Psoas muscle (tissue), 8 donors: ENCODE results near the gene STAT1. TPM values are rescaled to one million over a fixed set of nuclear protein-coding genes. Genes with fewer than 3 reads are reported as not detected.

Experiments
- ATAC-seq, 4 donors: fragments of 200-7000 bp; cut with Tn5 transposase; one replicate each; pipeline ENCODE4 v1.9.1; 2020; ENCODE audit warnings: moderate library complexity in 3 of 4, mild to moderate bottlenecking in 2 of 4
- DNase-seq, 2 donors: peaks; one replicate each; pipeline ENCODE4 v3.0.0-alpha.2; 2020
- H3K27ac ChIP-seq: fragments of 200-600 bp; one replicate; pipeline ENCODE4 v1.8.0; 2022
- H3K27me3 ChIP-seq, 3 donors: fragments of 200-600 bp in 1 of 3; one replicate each; pipeline versions ENCODE4 v1.6.1 to v1.8.0; 2013 to 2022; ENCODE audit warnings: low read length in 2 of 3, mild to moderate bottlenecking in 2 of 3, moderate library complexity in 1 of 3; ENCODE audit not compliant: insufficient read depth in 3 of 3
- H3K36me3 ChIP-seq, 2 donors: fragments of 200-600 bp in 1 of 2; one replicate each; pipeline versions ENCODE4 v1.6.1 to v1.8.0; 2013 to 2022; ENCODE audit warnings: low read depth in 1 of 2, mild to moderate bottlenecking in 1 of 2, moderate library complexity in 1 of 2; ENCODE audit not compliant: insufficient read depth in 1 of 2
- H3K4me1 ChIP-seq: fragments of 200-600 bp; one replicate; pipeline ENCODE4 v1.8.0; 2022
- H3K4me3 ChIP-seq: fragments of 200-600 bp; one replicate; pipeline ENCODE4 v1.8.0; 2022; ENCODE audit warnings: mild to moderate bottlenecking
- H3K9me3 ChIP-seq: fragments of 200-600 bp; one replicate; pipeline ENCODE4 v1.8.0; 2022
- WGBS, 3 donors: extraction: QIAGEN DNeasy Blood & Tissue Kit; methylation state at CpG; one replicate each; pipeline versions ENCODE4 v1.1.6 to v1.1.7; 2013; 5-methylcytosine and 5-hydroxymethylcytosine counted together
- intact Hi-C, 2 donors: fragments of 100-400 bp; cut with DNase I; formaldehyde crosslinking; loops; one replicate each; pipeline versions ENCODE4 v1.11.0 to v1.14.2; 2022
- polyA plus RNA-seq, 3 donors: library from polyadenylated mRNA; stranded (reverse); fragments of 200-250 nt; gene quantifications; one replicate each; pipeline ENCODE4 v1.2.3, GENCODE V29; 2013
- total RNA-seq, 4 donors: library from RNA; stranded (reverse); fragmentation: NEBNext Ultra II Directional in 2 of 4; extraction: Animal tissue kit (Norgen Biotek cat#: 25700) in 2 of 4; gene quantifications; one replicate each; pipeline versions ENCODE4 v1.2.1 to v1.2.4, GENCODE V29; 2021 to 2023
- TF ChIP-seq, protein P1 (sequence below): fragments of 200-600 bp; IDR thresholded peaks from one replicate; pipeline ENCODE4 v1.8.0; 2022; ENCODE audit warnings: antibody characterized with exemption
- donor health status: healthy with polysubstance abuse.
- donor health status: DM: no; HTN: no; CAD: no; lungs with moderate emphysema.
- donor health status: Bipolar disorder and iron deficiency.
- donor health status: healthy.
- donor health status: DM: yes; HTN: yes; CAD: no.
- donor health status: DM: no; HTN: no; CAD: no.
- donor health status: DM: no; HTN: no; CAD: no.
- donor health status: DM: yes; HTN: yes; CAD: no.

STAT1 gene
- total and polyA plus RNA-seq, 7 donors = 14.2 to 49.0 (median 33.2) TPM

DNA sequence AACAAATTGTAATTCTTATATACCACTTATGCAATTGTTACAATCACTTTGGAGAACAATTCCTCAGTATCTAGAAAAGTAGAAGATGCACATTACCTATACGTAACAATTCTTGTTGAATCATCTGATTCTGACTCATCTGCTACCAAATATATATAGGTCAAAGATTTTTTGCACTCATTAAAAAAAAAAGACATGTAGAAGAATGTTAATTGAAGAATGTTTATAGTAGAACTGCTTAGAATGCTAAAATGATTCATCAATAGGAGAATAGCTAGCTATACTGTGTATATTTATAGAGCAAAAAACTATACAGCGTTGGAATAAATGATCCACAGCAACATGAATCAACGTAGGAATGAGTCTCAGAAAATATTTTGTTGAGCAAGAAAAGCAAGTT, 29.5 kb upstream of the STAT1 start:
- Histone ChIP-seq H3K9me3 (no peaks in the 10 kb centered on the region), H3K36me3 (no peaks in the 10 kb centered on the region), H3K27ac (no peak overlapping the region), H3K4me1 (no peaks in the 10 kb centered on the region), H3K4me3 (no peak overlapping the region), H3K27me3 (peaks cover 0 to 2% (median 1%) of the 10 kb centered on the region in 3 donors)
- ATAC-seq (no peak), DNase-seq (no peak)
- TF ChIP-seq, protein P1, sequence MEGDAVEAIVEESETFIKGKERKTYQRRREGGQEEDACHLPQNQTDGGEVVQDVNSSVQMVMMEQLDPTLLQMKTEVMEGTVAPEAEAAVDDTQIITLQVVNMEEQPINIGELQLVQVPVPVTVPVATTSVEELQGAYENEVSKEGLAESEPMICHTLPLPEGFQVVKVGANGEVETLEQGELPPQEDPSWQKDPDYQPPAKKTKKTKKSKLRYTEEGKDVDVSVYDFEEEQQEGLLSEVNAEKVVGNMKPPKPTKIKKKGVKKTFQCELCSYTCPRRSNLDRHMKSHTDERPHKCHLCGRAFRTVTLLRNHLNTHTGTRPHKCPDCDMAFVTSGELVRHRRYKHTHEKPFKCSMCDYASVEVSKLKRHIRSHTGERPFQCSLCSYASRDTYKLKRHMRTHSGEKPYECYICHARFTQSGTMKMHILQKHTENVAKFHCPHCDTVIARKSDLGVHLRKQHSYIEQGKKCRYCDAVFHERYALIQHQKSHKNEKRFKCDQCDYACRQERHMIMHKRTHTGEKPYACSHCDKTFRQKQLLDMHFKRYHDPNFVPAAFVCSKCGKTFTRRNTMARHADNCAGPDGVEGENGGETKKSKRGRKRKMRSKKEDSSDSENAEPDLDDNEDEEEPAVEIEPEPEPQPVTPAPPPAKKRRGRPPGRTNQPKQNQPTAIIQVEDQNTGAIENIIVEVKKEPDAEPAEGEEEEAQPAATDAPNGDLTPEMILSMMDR = no peak
- WGBS, 3 donors = 93 to 96% (median 95%) methylated on average over 3 of the region's 3 CpGs
- intact Hi-C loops = no loop called here

DNA sequence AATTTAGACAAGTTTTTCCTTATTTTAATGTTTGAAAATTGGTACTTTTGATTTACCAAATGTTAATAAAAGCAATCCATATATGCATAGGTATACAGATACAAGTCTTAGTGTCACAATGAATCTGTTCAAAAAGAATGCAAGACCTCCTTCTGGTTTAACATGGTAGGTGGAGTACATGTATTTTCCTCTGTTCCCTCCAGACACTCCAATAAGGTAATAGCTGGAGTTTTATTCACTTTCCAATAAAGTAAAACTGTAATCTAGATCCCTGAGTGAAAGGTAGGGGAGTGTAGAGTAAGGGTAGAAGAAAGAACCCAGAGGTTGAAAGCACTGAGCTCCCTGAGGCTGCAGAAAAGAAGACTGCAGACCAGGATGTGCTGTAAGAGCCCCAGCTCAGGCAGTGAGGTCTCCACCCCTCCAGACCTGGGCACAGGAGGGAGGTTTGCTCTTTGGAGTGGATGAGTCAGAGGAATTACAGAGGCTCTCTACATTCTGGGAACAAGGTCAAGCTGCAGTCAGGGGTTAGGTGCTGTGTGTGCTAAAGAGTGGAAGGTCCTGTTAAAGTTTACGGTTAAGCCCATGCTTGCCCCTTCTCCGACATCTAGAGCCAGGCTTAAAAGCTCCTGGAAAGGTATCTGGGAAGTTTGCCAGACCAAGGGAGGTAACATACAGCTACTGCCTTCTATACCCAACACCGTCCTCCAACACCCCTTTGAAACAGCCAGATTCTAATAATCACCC, 27.6 kb upstream of the STAT1 start:
- H3K36me3 ChIP-seq = no peaks in the 10 kb centered on the region
- H3K9me3 ChIP-seq = no peaks in the 10 kb centered on the region
- WGBS, 3 donors = 94 to 96% (median 94%) methylated on average over 3 of the region's 3 CpGs
- TF ChIP-seq, protein P1 = no peak
- DNase-seq = no peak
- H3K4me3 ChIP-seq = no peak overlapping the region
- peaks cover 0 to 2% (median 0%) of the 10 kb centered on the region in 3 donors for H3K27me3 ChIP-seq
- no peak overlapping the region for H3K27ac ChIP-seq
- no peak for ATAC-seq
- no peaks in the 10 kb centered on the region for H3K4me1 ChIP-seq
- intact Hi-C loops = no loop called here

- TF ChIP-seq, protein P1 = no peak
- no peaks in the 10 kb centered on the region for H3K4me1 ChIP-seq
- no peaks in the 10 kb centered on the region for H3K36me3 ChIP-seq
- no peaks in the 10 kb centered on the region for H3K9me3 ChIP-seq
- peaks cover 0 to 2% (median 0%) of the 10 kb centered on the region in 3 donors for H3K27me3 ChIP-seq
- no peak overlapping the region for H3K27ac ChIP-seq
- no peak overlapping the region for H3K4me3 ChIP-seq
- WGBS, 3 donors = 71 to 89% (median 74%) methylated on average over 1 of the region's 1 CpG
- no peak for DNase-seq
- ATAC-seq = no peak
- intact Hi-C loops = no loop called here
These were observed 25.6 kb upstream of the STAT1 start for GRCh38 chr2:191039616-191040015.

- ATAC-seq = no peak
- intact Hi-C loops = no loop called here
These were observed 24.8 kb upstream of the STAT1 start for GRCh38 chr2:191038741-191039140.

More at GRCh38 chr2:191038741-191039140, 24.8 kb upstream of the STAT1 start:
- H3K27ac ChIP-seq = no peak overlapping the region
- no peaks in the 10 kb centered on the region for H3K4me1 ChIP-seq
- no peak overlapping the region for H3K4me3 ChIP-seq
- 91 to 96% (median 95%) methylated on average over 2 of the region's 2 CpGs for WGBS, 3 donors
- no peaks in the 10 kb centered on the region for H3K36me3 ChIP-seq
- H3K27me3 ChIP-seq = no peaks in the 10 kb centered on the region
- no peak for DNase-seq
- H3K9me3 ChIP-seq = no peaks in the 10 kb centered on the region
- TF ChIP-seq, protein P1 = no peak
